HepG2 (cell line): ENCODE data around the gene LBX2. TPM values are rescaled to one million over a fixed set of nuclear protein-coding genes. Genes with fewer than 3 reads are reported as not detected.

Source experiments
- ARNT2 ChIP-seq: sonication (generic); formaldehyde crosslinking; IDR thresholded peaks from 2 replicates; pipeline ENCODE4 v1.8.0; 2022; ENCODE audit warnings: mild to moderate bottlenecking, low read depth, missing genetic modification reagents, moderate library complexity
- ASH2L ChIP-seq: fragments of 300-600, 200-600 bp; sonication (generic); IDR thresholded peaks from 2 replicates; pipeline ENCODE4 v1.7.0; 2017; ENCODE audit warnings: low read depth, mild to moderate bottlenecking, moderate library complexity, mixed read lengths, low read length; ENCODE audit not compliant: insufficient read length
- CEBPG ChIP-seq: IDR thresholded peaks from 2 replicates; pipeline ENCODE4 v1.6.1; 2016
- CHD4 ChIP-seq: fragments of 200-600 bp; sonication (generic); IDR thresholded peaks from 2 replicates; pipeline ENCODE4 v1.7.0; 2017; ENCODE audit warnings: mild to moderate bottlenecking, low read length, borderline replicate concordance
- ETV6 ChIP-seq: sonication (generic); formaldehyde crosslinking; conservative IDR thresholded peaks from 2 replicates; pipeline ENCODE4 v1.4.0; 2020; ENCODE audit warnings: missing genetic modification reagents
- GATAD1 ChIP-seq: IDR thresholded peaks from 2 replicates; pipeline ENCODE4 v1.6.1; 2016; ENCODE audit warnings: missing genetic modification reagents, missing compliant biosample characterization
- HMG20B ChIP-seq: conservative IDR thresholded peaks from 2 replicates; pipeline ENCODE4 v1.6.1; 2016; ENCODE audit warnings: missing genetic modification reagents, missing compliant biosample characterization
- NFE2L2 ChIP-seq: fragments of 150-350 bp; IDR thresholded peaks from 2 replicates; pipeline ENCODE4 v1.6.1; 2014; ENCODE audit warnings: low read length
- NONO ChIP-seq, 2 experiments: fragments of 450-650 bp in 1 of 2; sonication (generic) in 1 of 2; formaldehyde crosslinking in 1 of 2; IDR thresholded peaks in 1 of 2; conservative IDR thresholded peaks in 1 of 2; 2 replicates each; pipeline versions ENCODE4 v1.6.1 to v1.8.0; 2017 to 2022; ENCODE audit warnings: mild to moderate bottlenecking in 1 of 2, missing genetic modification reagents in 1 of 2, moderate library complexity in 1 of 2
- PAF1 ChIP-seq: IDR thresholded peaks from 2 replicates; pipeline ENCODE4 v1.6.1; 2016; ENCODE audit warnings: missing genetic modification reagents, missing compliant biosample characterization
- POLR2G ChIP-seq: fragments of 200-400 bp; formaldehyde crosslinking; IDR thresholded peaks from 2 replicates; pipeline ENCODE4 v1.6.1; 2018; ENCODE audit warnings: mild to moderate bottlenecking, low read depth, low read length, moderate library complexity
- SALL1 ChIP-seq: sonication (generic); formaldehyde crosslinking; IDR thresholded peaks from 2 replicates; pipeline ENCODE4 v1.8.0; 2022; ENCODE audit warnings: mild to moderate bottlenecking, missing genetic modification reagents
- TBX2 ChIP-seq: sonication (generic); formaldehyde crosslinking; IDR thresholded peaks from 2 replicates; pipeline ENCODE4 v1.5.0; 2020; ENCODE audit warnings: missing genetic modification reagents, mild to moderate bottlenecking, borderline replicate concordance
- TCF12 ChIP-seq, 2 experiments: fragments of 450-650 bp in 1 of 2; sonication (generic) in 1 of 2; formaldehyde crosslinking in 1 of 2; IDR thresholded peaks; 2 replicates each; pipeline versions ENCODE4 v1.6.1 to v1.8.0; 2017 to 2022; ENCODE audit warnings: antibody characterized with exemption in 1 of 2, mild to moderate bottlenecking in 1 of 2, missing genetic modification reagents in 1 of 2, moderate library complexity in 1 of 2
- TOE1 ChIP-seq: sonication (generic); formaldehyde crosslinking; IDR thresholded peaks from 2 replicates; pipeline ENCODE4 v1.4.0; 2020; ENCODE audit warnings: mild to moderate bottlenecking, missing genetic modification reagents
- TOPORS ChIP-seq: sonication (generic); formaldehyde crosslinking; IDR thresholded peaks from 2 replicates; pipeline ENCODE4 v1.8.0; 2023; ENCODE audit warnings: mild to moderate bottlenecking, missing genetic modification reagents
- ZNF468 ChIP-seq: sonication (generic); formaldehyde crosslinking; IDR thresholded peaks from 2 replicates; pipeline ENCODE4 v1.8.0; 2022; ENCODE audit warnings: mild to moderate bottlenecking, moderate library complexity, missing genetic modification reagents
- ZSCAN29 ChIP-seq: sonication (generic); formaldehyde crosslinking; conservative IDR thresholded peaks from 2 replicates; pipeline ENCODE4 v1.4.0; 2020; ENCODE audit warnings: mild to moderate bottlenecking, missing genetic modification reagents
- ZZZ3 ChIP-seq: sonication (generic); formaldehyde crosslinking; IDR thresholded peaks from 2 replicates; pipeline ENCODE4 v1.4.0; 2020; ENCODE audit warnings: missing genetic modification reagents, mild to moderate bottlenecking, borderline replicate concordance
- polyA plus RNA-seq, 8 experiments: library from polyadenylated mRNA; depleted of rRNA in 3 of 8; stranded (reverse) in 7 of 8; unstranded in 1 of 8; fragments of >200 nt; fragmentation: Illumina TruSeq in 4 of 8; extraction: Trizol in 4 of 8; gene quantifications; 2 replicates each; pipeline versions ENCODE4 v1.2.1 to v1.2.3, GENCODE V29; 2011 to 2016; ENCODE audit warnings: low read depth in 4 of 8, missing spikeins in 1 of 8, mixed read lengths in 1 of 8; ENCODE audit not compliant: insufficient read depth in 1 of 8
- total RNA-seq, 5 experiments: library from RNA; depleted of rRNA; stranded (reverse); fragments of >200 nt; fragmentation: Illumina TruSeq; extraction: Trizol; gene quantifications; 2 replicates each; pipeline ENCODE4 v1.2.3, GENCODE V29; 2016; ENCODE audit warnings: low read depth in 1 of 5
- TF ChIP-seq, protein P1 (sequence below): sonication (generic); formaldehyde crosslinking; IDR thresholded peaks from 2 replicates; pipeline ENCODE4 v1.4.0; 2020; ENCODE audit warnings: missing genetic modification reagents
- TF ChIP-seq, protein P2 (sequence below): sonication (generic); formaldehyde crosslinking; IDR thresholded peaks from 2 replicates; pipeline ENCODE4 v1.5.1; 2020; ENCODE audit warnings: missing genetic modification reagents, mild to moderate bottlenecking, borderline replicate concordance
- TF ChIP-seq, protein P3 (sequence below): IDR thresholded peaks from 2 replicates; pipeline ENCODE4 v1.4.0; 2020; ENCODE audit warnings: mild to moderate bottlenecking, missing genetic modification reagents

Gene LBX2
- total and polyA plus RNA-seq, 2 of the 13 experiments (the other 11 are each of a cell fraction or from before 2014, with no cell fraction given), result 6.4 to 8.1 TPM

DNA sequence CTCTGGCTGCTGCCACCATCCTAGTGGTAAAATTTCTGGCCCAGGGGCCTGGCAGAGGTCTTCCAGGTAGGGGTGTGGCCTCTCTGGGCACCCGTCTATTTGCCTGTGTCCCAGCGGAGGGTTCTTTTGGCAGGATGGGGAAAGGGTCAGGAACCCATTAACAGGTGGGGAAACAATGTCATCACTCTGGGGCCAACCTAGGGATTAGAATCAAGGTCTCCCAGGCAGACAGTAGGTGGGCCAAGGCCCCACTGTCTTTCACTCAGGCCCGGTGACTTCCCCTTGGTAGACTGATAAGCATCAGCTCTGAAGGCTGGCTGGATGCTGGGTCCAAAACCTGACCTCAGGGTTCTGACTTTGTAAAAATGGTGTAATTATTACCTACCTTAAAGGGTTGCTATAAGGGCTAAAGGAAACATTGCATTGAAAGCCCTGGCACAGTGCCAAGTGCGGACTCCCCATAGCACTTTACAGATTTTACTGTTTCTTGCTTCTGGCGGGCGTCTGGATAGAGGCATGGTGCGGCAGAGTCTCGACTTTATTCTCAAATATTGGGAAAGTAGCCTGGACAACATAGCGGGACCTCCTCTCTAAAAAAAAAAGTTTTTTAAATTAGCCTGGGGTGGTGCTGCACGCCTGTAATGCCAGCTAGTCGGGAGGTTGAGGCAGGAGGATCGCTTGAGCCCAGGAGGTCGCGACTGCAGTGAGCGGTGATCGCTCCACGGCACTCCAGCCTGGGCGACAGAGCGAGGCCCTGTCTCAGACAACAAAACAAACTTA, 2.2 kb downstream of the LBX2 start (continued):
- TF ChIP-seq POLR2G (peak; percentile 29), ZNF468 (CRISPR knock-in tag) (0 out of 2 replicates have a peak, but pooled peaks have one; percentile 39), ZSCAN29 (0 out of 2 replicates have a peak, but pooled peaks have one; percentile 58), SALL1 (peak; percentile 35), NFE2L2 (no peak), TBX2 (CRISPR knock-in tag) (peak; percentile 26; the same call in 1 of the 2 replicates), TOE1 (no peak), GATAD1 (CRISPR knock-in tag) (peak; percentile 21; the same call in 1 of the 2 replicates), PAF1 (CRISPR knock-in tag) (0 out of 2 replicates have a peak, but pooled peaks have one; percentile 58), ARNT2 (CRISPR knock-in tag) (0 out of 2 replicates have a peak, but pooled peaks have one; percentile 11), ASH2L (peak; percentile 58), CEBPG (CRISPR knock-in tag) (peak; percentile 60), ZZZ3 (CRISPR knock-in tag) (no peak), CHD4 (peak; percentile 87), ETV6 (CRISPR knock-in tag) (0 out of 2 replicates have a peak, but pooled peaks have one; percentile 36), TOPORS (no peak), HMG20B (CRISPR knock-in tag) (peak; percentile 13; the same call in 1 of the 2 replicates), TCF12 (IDR thresholded peaks at IDR 0.05) (no peak), TCF12 (CRISPR knock-in tag; IDR thresholded peaks at IDR 0.05) (peak; percentile 22; the same call in 1 of the 2 replicates), NONO (IDR thresholded peaks at IDR 0.05) (no peak), NONO (CRISPR knock-in tag; conservative IDR thresholded peaks at IDR 0.05) (peak; percentile 82)
- TF ChIP-seq, protein P1, sequence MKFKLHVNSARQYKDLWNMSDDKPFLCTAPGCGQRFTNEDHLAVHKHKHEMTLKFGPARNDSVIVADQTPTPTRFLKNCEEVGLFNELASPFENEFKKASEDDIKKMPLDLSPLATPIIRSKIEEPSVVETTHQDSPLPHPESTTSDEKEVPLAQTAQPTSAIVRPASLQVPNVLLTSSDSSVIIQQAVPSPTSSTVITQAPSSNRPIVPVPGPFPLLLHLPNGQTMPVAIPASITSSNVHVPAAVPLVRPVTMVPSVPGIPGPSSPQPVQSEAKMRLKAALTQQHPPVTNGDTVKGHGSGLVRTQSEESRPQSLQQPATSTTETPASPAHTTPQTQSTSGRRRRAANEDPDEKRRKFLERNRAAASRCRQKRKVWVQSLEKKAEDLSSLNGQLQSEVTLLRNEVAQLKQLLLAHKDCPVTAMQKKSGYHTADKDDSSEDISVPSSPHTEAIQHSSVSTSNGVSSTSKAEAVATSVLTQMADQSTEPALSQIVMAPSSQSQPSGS, result peak; percentile 31; the same call in 1 of the 2 replicates
- TF ChIP-seq, protein P2, sequence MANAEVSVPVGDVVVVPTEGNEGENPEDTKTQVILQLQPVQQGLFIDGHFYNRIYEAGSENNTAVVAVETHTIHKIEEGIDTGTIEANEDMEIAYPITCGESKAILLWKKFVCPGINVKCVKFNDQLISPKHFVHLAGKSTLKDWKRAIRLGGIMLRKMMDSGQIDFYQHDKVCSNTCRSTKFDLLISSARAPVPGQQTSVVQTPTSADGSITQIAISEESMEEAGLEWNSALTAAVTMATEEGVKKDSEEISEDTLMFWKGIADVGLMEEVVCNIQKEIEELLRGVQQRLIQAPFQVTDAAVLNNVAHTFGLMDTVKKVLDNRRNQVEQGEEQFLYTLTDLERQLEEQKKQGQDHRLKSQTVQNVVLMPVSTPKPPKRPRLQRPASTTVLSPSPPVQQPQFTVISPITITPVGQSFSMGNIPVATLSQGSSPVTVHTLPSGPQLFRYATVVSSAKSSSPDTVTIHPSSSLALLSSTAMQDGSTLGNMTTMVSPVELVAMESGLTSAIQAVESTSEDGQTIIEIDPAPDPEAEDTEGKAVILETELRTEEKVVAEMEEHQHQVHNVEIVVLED (CRISPR knock-in tag), result no peak
- TF ChIP-seq, protein P3, sequence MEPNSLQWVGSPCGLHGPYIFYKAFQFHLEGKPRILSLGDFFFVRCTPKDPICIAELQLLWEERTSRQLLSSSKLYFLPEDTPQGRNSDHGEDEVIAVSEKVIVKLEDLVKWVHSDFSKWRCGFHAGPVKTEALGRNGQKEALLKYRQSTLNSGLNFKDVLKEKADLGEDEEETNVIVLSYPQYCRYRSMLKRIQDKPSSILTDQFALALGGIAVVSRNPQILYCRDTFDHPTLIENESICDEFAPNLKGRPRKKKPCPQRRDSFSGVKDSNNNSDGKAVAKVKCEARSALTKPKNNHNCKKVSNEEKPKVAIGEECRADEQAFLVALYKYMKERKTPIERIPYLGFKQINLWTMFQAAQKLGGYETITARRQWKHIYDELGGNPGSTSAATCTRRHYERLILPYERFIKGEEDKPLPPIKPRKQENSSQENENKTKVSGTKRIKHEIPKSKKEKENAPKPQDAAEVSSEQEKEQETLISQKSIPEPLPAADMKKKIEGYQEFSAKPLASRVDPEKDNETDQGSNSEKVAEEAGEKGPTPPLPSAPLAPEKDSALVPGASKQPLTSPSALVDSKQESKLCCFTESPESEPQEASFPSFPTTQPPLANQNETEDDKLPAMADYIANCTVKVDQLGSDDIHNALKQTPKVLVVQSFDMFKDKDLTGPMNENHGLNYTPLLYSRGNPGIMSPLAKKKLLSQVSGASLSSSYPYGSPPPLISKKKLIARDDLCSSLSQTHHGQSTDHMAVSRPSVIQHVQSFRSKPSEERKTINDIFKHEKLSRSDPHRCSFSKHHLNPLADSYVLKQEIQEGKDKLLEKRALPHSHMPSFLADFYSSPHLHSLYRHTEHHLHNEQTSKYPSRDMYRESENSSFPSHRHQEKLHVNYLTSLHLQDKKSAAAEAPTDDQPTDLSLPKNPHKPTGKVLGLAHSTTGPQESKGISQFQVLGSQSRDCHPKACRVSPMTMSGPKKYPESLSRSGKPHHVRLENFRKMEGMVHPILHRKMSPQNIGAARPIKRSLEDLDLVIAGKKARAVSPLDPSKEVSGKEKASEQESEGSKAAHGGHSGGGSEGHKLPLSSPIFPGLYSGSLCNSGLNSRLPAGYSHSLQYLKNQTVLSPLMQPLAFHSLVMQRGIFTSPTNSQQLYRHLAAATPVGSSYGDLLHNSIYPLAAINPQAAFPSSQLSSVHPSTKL (CRISPR knock-in tag), result peak; percentile 35; the same call in 1 of the 2 replicates
